ENCODE measurements around the gene DCAF11.

The DCAF11 gene

DNA sequence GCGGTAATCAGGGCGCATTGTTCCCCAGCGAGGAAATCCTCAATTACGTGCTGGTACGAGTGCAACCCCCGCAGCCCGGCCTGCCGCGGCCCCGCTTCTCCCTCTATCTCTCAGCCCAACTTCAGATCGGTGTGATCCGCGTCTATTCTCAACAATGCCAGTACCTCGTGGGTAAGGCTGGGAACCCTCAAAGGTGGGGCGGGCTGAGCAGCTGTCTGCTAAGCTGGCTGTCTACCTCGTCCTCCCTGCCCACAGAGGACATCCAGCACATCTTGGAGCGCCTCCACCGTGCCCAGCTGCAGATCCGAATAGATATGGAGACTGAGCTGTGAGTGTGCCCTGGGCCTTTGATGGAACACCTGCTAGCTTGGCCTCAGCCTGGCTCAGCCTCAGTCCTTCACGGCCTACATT lies 58.3 kb downstream of the DCAF11 start:
- Histone ChIP-seq H3K27ac (ENCODE audit: low read length) (no peak overlapping the region), H3K27me3 (ENCODE audit: low read depth, low read length) (no peaks in the 10 kb centered on the region), H3K79me2 (ENCODE audit: low read length) (no peaks in the 10 kb centered on the region), H2AFZ (ENCODE audit: low read depth, low read length) (no peak overlapping the region), H3K9ac (ENCODE audit: low read length) (no peak overlapping the region), H3K4me1 (ENCODE audit: low read length) (no peaks in the 10 kb centered on the region), H3K9me3 (ENCODE audit: insufficient read depth, low read length) (no peaks in the 10 kb centered on the region), H4K20me1 (ENCODE audit: insufficient read depth, low read length) (no peaks in the 10 kb centered on the region), H3K4me2 (ENCODE audit: low read length) (no peak overlapping the region), H3K4me3 (ENCODE audit: low read length) (no peak overlapping the region), H3K36me3 (replicated peaks; ENCODE audit: low read depth, low read length) (peaks cover 17% of the 10 kb centered on the region)
- TF ChIP-seq, protein P1, sequence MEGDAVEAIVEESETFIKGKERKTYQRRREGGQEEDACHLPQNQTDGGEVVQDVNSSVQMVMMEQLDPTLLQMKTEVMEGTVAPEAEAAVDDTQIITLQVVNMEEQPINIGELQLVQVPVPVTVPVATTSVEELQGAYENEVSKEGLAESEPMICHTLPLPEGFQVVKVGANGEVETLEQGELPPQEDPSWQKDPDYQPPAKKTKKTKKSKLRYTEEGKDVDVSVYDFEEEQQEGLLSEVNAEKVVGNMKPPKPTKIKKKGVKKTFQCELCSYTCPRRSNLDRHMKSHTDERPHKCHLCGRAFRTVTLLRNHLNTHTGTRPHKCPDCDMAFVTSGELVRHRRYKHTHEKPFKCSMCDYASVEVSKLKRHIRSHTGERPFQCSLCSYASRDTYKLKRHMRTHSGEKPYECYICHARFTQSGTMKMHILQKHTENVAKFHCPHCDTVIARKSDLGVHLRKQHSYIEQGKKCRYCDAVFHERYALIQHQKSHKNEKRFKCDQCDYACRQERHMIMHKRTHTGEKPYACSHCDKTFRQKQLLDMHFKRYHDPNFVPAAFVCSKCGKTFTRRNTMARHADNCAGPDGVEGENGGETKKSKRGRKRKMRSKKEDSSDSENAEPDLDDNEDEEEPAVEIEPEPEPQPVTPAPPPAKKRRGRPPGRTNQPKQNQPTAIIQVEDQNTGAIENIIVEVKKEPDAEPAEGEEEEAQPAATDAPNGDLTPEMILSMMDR (IDR thresholded peaks at IDR 0.05; ENCODE audit: low read depth, low read length): no peak
- no peak for TF ChIP-seq EZH2phosphoT487 (IDR thresholded peaks at IDR 0.05; ENCODE audit: low read depth)

Measured in OCI-LY3 (cell line).